NK-92 (cell line): ENCODE results near the gene APRT.

Experiments
- DNase-seq: peaks from one replicate; lab custom pipeline; 2025; ENCODE audit not compliant: unreplicated experiment; lab: John Stamatoyannopoulos, UW

APRT gene

DNA sequence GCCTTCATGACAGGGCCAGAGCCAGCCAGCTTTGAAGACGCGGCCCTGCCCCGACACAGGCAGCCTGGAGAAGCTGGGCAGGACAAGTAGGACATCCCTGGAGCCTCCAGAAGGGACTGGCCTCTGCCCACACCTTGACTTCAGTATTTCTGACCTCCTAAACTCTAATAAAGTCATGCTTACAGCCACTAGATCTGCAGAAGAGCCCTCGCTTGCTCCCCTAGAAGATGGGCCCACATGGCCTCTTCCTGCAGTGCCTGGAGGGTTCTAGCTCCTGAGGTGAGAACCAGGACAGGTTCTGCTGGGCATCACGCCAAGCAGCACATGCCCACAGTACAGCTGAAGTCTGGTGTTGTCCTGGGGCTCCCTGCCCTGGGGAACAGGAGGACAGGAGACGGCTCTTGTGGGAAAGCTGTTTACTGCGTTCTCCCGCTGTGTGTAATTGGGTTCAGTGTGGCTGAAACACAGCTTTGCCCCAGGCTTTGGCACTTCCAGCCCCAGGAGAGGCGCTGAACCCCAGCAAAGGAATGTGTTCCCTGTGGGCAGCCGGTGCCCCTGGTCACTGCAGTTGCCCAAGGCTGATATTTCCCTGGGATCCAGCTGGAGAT lies 2.6 kb downstream of the APRT start:
- no peak for DNase-seq

DNA sequence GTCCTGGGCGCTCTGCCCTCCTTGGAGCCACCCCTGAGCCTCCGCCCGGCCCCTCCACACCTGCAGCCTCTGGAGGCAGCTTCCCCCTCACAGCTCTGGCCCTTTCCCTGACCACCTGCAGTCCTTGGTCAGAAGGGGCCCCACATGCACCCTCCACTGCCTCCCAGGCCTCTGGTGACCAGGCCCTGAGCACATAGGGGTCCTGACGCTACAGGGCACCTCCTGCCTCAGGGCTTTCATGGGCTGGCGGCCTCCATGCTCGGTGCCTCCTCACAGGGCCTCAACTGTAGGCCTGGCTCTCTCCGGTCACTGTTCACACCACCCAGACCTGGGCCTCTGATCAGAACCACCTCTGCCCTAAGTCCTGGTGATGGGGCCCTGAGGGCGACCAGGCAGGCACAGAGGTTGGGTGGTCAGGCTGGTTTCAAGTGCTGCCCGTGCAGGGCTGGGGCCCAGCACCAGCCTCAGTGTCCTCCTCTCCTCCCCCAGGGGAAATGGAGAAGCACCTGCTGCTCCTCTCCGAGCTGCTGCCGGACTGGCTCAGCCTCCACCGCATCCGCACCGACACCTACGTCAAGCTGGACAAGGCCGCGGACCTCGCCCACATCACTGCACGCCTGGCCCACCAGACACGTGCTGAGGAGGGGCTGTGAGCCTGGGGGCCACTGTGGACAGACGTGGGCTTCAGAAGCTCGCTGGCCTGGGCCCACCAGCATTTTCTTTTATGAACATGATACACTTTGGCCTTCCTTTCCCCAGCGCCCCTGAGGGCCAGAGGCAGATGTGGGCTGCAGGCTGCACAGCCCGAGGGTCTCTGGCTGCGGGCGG lies 3.9 kb downstream of the APRT start:
- no peak for DNase-seq

GRCh38 chr16:88807142-88807625 lies 4.5 kb downstream of the APRT start:
- no peak for DNase-seq

DNA sequence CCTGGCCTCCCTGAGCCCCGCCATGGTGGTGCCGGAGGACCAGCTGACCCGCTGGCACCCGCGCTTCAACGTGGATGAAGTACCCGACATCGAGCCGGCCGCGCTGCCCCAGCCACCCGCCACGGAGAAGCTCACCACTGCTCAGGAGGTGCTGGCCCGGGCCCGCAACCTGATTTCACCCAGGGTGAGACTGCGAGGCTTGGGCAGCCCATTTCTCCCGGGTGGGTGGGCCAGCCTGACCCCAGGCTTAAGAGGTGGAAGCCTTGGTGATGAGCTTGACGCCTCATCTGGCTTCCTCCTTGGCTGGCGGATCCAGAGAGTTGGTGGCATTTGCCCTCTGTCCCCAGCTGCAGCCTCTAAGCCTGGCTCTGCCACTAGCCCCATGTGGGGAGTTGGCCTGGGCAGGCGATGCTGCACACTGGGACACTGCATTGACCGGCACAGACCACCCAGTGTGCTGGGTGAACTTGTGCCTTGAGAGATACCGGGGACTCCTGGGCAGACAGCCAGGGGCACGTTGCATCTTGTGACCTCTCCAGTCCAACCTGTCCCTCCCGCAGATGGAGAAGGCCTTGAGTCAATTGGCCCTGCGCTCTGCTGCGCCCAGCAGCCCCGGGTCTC lies 5.1 kb downstream of the APRT start:
- DNase-seq: no peak

DNA sequence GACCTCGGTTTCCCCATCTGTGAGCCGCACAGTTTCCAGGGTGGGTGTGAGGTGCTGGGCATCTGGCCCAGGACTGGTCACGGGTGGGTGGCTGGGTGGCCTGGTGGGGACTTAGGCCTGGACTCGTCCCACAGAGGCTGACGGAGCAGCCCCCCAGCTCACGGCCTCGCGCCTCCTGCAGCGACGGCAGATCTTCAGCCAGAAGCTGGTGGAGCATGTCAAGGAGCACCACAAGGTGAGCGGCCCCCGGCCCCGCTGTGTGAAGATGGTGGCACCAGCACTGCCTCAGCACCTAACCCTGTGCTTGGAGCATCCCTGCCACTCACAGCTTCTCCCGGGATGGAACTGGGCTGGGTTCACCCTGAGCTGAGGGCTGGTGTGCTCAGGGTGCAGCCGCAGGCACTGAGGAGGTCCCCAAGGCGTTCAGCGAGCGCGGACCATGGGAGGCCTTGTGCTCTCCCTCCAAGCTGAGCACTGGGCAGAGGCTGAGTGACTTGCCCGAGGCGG lies 5.8 kb downstream of the APRT start:
- DNase-seq: no peak

DNA sequence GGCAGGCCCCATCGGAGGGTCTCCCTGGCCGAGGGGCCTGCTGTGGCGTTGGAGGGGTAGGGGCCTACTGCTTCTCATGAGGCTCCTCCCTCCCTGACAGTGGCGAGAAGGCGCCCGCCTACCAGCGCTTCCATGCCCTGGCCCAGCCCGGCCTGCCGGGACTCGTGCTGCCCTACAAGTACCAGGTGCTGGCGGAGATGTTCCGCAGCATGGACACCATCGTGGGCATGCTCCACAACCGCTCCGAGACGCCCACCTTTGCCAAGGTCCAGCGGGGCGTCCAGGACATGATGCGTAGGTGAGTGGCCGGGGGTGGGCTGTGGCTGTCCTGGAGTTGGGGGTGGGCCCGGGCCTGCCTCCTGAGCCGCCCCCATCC lies 6.4 kb downstream of the APRT start:
- DNase-seq: no peak

- DNase-seq: no peak
Measured at GRCh38 chr16:88804552-88805339, 7.0 kb downstream of the APRT start.

- no peak for DNase-seq
Measured at GRCh38 chr16:88804173-88804551, 7.6 kb downstream of the APRT start.

DNA sequence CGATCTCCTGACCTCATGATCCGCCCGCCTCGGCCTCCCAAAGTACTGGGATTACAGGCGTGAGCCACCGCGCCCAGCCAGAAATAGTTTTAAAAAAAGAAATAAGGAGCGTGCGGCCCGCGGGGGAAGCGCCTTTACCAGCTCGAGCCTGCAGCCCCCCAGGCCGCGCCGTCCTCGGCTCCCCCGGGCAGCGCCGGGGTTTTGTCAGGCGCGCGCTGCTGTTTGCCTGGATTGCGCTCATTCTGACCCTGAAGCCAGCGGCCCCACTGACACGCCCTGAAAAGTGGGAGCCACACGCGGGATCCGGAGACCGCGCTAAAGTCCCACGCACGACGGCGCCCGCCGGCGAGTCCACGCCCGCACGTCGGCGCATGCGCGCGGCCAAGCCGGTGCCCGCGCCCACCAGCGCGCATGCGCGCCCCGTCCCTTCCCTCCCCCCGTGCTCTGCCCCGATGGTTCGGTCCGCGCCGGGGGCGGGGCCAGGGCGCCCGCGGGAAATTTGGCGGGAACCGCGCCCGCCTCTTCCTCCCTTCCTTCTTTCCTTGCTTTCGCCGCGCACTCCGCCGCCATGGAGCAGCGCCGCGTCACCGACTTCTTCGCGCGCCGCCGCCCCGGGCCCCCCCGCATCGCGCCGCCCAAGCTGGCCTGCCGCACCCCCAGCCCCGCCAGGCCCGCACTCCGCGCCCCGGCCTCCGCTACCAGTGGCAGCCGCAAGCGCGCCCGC lies 8.3 kb downstream of the APRT start, which contains the start of gene CDT1:
CDT1 (plus strand) TSS at position 526 of the 724 bp plus-strand sequence; CDS start at position 569, 43 bp downstream.
- DNase-seq: no peak

DNA sequence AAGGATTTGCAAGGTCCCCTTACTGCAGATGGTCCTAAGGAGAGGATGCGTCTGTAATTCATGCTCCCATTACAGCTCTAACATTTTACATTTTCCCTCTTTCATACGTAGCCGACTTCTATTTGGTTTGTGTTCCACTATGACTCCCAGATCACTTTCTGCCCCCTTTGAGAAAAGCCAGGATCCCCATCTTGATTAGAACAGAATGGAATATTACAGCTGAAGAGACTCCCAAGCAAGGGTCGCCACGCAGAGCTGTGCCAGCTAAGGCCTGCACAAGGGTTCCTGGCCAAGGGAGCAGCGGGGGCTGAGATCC lies 11.5 kb downstream of the APRT start:
- DNase-seq: no peak

- DNase-seq: no peak
Measured at GRCh38 chr16:88799569-88800276, 12.0 kb downstream of the APRT start.

DNA sequence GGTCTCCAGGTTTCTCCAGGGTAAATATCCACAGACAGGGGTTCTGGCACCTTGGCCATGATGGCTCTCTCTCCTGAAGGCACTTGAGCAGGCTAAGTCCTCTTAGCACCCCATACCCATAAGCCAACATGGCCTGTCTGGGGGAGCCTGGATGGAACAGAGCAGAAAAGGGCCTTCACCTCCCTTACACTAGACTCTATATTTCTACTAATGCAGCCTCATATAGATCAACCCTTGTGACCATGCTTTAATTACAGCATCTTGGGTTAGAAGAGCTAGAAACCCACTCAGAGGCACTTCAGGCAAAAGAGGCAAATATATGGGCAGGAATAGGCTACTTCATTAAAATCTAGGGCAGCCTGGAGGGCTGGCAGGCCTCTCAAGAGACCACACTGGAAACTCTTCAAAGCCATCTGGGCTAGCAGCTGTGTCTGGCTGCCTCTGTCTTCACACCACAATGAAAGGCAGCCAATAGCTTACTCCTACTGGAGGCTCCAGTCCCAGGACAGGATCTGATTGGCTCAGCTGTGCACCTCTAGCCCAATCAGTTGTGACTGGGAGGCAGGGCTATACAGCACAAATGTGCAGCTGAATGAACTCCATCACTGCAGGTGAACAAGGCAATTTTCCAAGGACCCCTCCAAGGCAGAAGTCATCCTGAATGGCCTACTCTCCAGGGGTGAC lies 12.8 kb downstream of the APRT start:
- DNase-seq: no peak

GRCh38 chr16:88798073-88798472 lies 13.7 kb downstream of the APRT start:
- no peak for DNase-seq

DNA sequence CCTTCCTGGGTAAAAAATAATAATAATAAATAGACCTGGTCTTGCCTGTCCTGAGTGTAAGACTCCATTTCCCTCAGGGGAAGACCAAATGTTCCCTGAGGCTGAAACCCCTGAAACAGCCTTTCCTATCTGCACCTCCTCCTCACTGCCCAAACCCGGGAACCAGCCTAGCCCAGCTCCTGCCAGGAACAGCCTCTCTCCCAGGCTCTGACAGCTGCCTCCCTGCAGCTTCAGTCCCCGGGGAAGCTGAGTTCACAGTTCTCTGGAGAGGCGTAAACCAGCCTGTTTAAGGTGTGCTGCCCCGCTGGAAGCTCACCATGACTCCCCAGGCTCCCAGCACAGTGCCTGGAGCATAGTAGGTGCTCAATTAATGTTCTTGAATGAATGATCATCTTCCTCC lies 15.4 kb downstream of the APRT start:
- DNase-seq: no peak

DNA sequence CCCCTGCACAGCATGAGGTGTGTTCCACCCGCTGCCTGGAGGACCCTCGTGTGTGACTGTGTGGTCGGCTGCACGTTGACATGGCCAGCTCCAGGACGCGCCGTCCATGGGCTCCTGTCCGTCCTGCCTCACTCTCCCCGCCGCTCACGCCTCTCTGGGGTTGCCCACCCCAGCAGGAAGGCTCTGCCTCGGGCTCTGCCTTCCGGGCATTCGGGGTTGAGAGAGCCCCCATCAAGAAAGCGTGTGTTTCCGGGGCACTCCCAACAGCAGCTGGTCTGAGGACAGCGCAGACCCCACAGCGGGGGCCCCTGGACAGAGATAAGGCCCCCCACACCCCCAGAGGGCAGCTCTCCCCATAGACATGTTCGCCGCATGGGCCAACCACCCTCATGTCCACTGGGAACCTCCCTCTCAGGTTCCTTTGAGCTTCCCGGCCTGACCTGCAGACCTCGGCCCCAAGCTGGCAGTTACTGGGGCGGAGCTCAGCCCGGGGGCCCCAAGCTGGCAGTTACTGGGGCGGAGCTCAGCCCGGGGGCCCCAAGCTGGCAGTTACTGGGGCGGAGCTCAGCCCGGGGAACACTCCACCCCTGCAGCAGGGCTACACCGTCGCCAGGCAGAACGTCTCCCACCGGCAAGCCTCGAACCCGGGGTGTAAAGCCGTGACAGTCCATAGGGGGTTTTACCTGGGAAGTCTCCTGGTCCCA lies 18.3 kb downstream of the APRT start:
- no peak for DNase-seq

GRCh38 chr16:88792668-88793250 lies 19.0 kb downstream of the APRT start:
- DNase-seq: no peak

- no peak for DNase-seq
Measured at GRCh38 chr16:88792078-88792550, 19.6 kb downstream of the APRT start.
